NB4 (cell line): Measurements from ENCODE around the gene SMIM17.

Experiments
- CTCF ChIP-seq: IDR thresholded peaks from one replicate; pipeline ENCODE4 v1.5.1; 2012; ENCODE audit warnings: low read depth, low read length
- MYC ChIP-seq: IDR thresholded peaks from 2 replicates; pipeline ENCODE4 v1.6.1; 2011; ENCODE audit warnings: low read depth, low read length
- POLR2A ChIP-seq: IDR thresholded peaks from 2 replicates; pipeline ENCODE4 v1.6.1; 2011; ENCODE audit warnings: mild to moderate bottlenecking; ENCODE audit not compliant: insufficient read length; ENCODE audit errors: extremely low read depth

GRCh38 chr19:56687031-56687430, 44.1 kb downstream of the SMIM17 start:
- no peak for TF ChIP-seq CTCF
- TF ChIP-seq POLR2A = no peak
- TF ChIP-seq MYC = no peak
